GM12878 (cell line): Measurements from ENCODE around the gene ANGPTL2.

Source experiments
- CTCF ChIP-seq, 3 experiments: IDR thresholded peaks in 2 of 3; conservative IDR thresholded peaks in 1 of 3; 2 replicates each; pipeline ENCODE4 v1.5.1; 2011; ENCODE audit warnings: low read depth in 3 of 3, low read length in 3 of 3, mild to moderate bottlenecking in 3 of 3, control low read depth in 2 of 3, moderate library complexity in 2 of 3, inconsistent platforms in 1 of 3, mixed read lengths in 1 of 3; ENCODE audit not compliant: control insufficient read depth in 2 of 3, insufficient read depth in 1 of 3; ENCODE audit errors: extremely low read depth in 1 of 3
- HDAC6 ChIP-seq: fragments of 200-600 bp; sonication (generic); IDR thresholded peaks from one replicate; pipeline ENCODE4 v1.8.0; 2017; ENCODE audit warnings: antibody characterized with exemption; ENCODE audit not compliant: unreplicated experiment
- REST ChIP-seq: IDR thresholded peaks from 2 replicates; pipeline ENCODE4 v1.6.1; 2012; ENCODE audit warnings: mild to moderate bottlenecking, low read depth, low read length
- SMC3 ChIP-seq: IDR thresholded peaks from 2 replicates; pipeline ENCODE4 v1.6.1; 2011; ENCODE audit warnings: low read length, improper control_type of control experiment, borderline replicate concordance
- TCF12 ChIP-seq: IDR thresholded peaks from 2 replicates; pipeline ENCODE4 v1.6.1; 2011; ENCODE audit warnings: low read depth, mild to moderate bottlenecking, low read length
- YY1 ChIP-seq: IDR thresholded peaks from 2 replicates; pipeline ENCODE4 v1.6.1; 2011; ENCODE audit warnings: low read depth, mild to moderate bottlenecking, low read length
- ZBTB33 ChIP-seq: fragments of 450-650 bp; IDR thresholded peaks from 2 replicates; pipeline ENCODE4 v1.6.1; 2017; ENCODE audit warnings: mild to moderate bottlenecking
- ZNF687 ChIP-seq: fragments of 450-650 bp; IDR thresholded peaks from 2 replicates; pipeline ENCODE4 v1.6.1; 2017; ENCODE audit warnings: mild to moderate bottlenecking, moderate library complexity

GRCh38 chr9:127143920-127144465 lies 21.6 kb upstream of the ANGPTL2 start:
- TF ChIP-seq TCF12 (no peak), ZNF687 (no peak), SMC3 (no peak), YY1 (no peak), ZBTB33 (no peak), CTCF (IDR thresholded peaks at IDR 0.05 in 2 of 3, conservative IDR thresholded peaks at IDR 0.05 in 1 of 3; ENCODE audit: control insufficient read depth in 2 of 3, extremely low read depth in 1 of 3, insufficient read depth in 1 of 3, low read depth in 3 of 3, low read length in 3 of 3) (no peak), REST (no peak), HDAC6 (no peak)
